GM12878 (cell line): ENCODE results near the gene DNAH3.

Experiments used
- POLR2AphosphoS5 ChIP-seq: IDR thresholded peaks from 2 replicates; pipeline ENCODE4 v1.6.1; 2011; ENCODE audit warnings: mild to moderate bottlenecking, low read length, inconsistent platforms
- YY1 ChIP-seq: IDR thresholded peaks from 2 replicates; pipeline ENCODE4 v1.6.1; 2011; ENCODE audit warnings: low read depth, mild to moderate bottlenecking, low read length

DNA sequence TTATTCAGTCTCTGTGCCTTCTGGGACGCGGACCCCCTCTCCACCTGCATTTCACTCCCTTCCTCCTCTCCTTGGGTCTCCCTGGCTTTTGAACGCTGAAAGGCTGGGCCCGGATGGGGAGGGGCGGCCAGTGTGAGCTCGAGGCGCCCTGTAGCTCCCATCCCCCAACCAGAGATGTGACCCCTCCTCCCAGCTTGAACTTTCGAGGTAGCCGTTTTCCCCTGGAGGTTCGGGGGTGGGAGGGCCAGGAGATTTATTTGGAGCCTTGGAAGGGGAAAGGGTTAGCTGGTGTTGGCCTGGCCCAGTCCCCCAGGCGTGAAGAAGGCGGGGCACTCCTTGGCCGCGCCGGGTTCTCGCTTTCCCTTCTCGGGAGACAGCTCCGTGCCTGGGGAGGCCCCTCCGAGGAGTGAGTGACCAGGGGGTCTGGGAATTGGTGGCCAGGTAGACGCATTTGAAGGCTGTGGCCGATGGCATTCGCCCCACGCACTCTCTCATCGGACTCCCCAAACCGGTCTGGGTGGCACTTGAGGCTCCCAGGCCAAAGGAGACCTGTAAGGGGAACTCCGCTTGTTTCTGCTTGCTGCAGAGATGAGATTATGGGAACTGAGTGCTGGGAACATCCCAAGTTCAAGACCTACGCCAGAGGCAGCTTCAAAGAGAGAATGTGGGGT is 8.8 kb upstream of the DNAH3 start:
- TF ChIP-seq POLR2AphosphoS5 (no peak), YY1 (no peak)
